Activated T-helper 1 cell treated with anti-CD3 and anti-CD28 coated beads, Interleukin-12 subunit alpha, Interleukin-12 subunit beta, Interleukin-2, Interleukin-4 antibody, amounts not matched to agents 30 ng/mL and 10 ng/mL and 1 ng/mL, durations not matched to agents 14 hours and 24 hours and 36 hours (primary cell): ENCODE data around the gene SKI. TPM values are rescaled to one million over a fixed set of nuclear protein-coding genes. Genes with fewer than 3 reads are reported as not detected.
A peak's percentile ranks its signal among the peaks of the same experiment; 100 is the strongest.

Source experiments
- DNase-seq: peaks from one replicate; pipeline ENCODE4 v3.0.0; 2021; ENCODE audit warnings: low spot score
- H3K27ac Mint-ChIP-seq: one replicate; pipeline ENCODE4 v1.8.0; 2021; ENCODE audit warnings: mild to moderate bottlenecking, mixed read lengths
- H3K27me3 Mint-ChIP-seq: one replicate; pipeline ENCODE4 v1.8.0; 2022; ENCODE audit warnings: mild to moderate bottlenecking, moderate library complexity, mixed read lengths; ENCODE audit not compliant: insufficient read depth
- H3K36me3 Mint-ChIP-seq: one replicate; pipeline ENCODE4 v1.8.0; 2021; ENCODE audit warnings: low read depth, mixed read lengths
- H3K4me1 Mint-ChIP-seq: one replicate; pipeline ENCODE4 v1.8.0; 2021; ENCODE audit warnings: low read depth, mixed read lengths
- H3K4me3 Mint-ChIP-seq: one replicate; pipeline ENCODE4 v1.8.0; 2021; ENCODE audit warnings: mild to moderate bottlenecking, moderate library complexity, mixed read lengths
- H3K9me3 Mint-ChIP-seq: one replicate; pipeline ENCODE4 v1.8.0; 2021; ENCODE audit warnings: mixed read lengths
- intact Hi-C: fragments of 100-400 bp; cut with micrococcal nuclease; formaldehyde crosslinking; loops from one replicate; pipeline ENCODE4 v1.15.1; 2024
- total RNA-seq: library from RNA; stranded (reverse); gene quantifications from 2 replicates; pipeline ENCODE4 v1.2.3, GENCODE V29; 2022

Gene SKI
- total RNA-seq, 1 donor from 2014 or later: 38.3 TPM

DNA sequence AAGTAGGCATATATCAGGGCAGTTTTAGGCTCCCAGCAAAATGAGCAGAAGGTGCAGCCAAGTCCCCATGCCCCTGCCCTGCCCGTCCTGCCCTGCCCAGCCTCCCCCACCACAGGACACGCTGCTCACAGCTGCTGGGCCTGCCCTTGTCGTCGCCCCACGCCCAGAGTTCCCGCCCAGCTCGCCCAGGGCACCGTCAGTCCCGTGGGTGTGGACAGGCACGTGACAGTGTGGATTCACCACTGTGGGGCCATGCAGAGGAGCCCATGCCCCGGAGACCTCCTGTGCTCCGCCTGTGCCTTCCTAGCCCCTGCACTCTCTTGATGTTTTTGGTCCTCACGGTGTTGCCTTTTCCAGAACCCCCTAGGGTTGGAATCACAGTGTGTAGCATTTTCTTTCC, 40.5 kb upstream of the SKI start:
- peaks cover 4% of the 10 kb centered on the region for H3K4me1 Mint-ChIP-seq
- H3K9me3 Mint-ChIP-seq: no peaks in the 10 kb centered on the region
- DNase-seq: no peak
- peaks cover 1% of the 10 kb centered on the region for H3K36me3 Mint-ChIP-seq
- H3K4me3 Mint-ChIP-seq: no peak overlapping the region
- intact Hi-C loops: no loop called here
- H3K27ac Mint-ChIP-seq: no peak overlapping the region
- no peaks in the 10 kb centered on the region for H3K27me3 Mint-ChIP-seq

DNA sequence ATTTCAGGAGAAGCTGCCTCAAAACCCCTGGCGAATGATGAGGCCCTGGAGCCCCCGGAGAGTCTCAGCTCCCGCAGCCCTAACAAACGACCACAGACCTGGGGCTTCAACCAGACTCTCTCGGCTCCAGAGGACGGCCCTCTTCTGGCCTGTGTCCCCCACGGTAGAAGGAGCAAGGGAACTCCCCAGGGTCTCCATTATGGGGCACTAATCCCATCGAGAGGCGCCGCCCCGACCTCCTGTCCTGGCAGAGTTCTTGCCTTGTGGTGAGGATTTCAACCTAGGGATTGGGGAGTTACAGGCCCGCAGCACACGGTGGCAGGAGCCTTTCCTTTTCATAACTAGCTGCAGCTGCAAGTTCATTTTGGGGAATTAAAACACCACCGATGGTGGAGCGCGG, 39.8 kb upstream of the SKI start:
- Mint-ChIP-seq H3K9me3 (no peaks in the 10 kb centered on the region), H3K27me3 (no peaks in the 10 kb centered on the region)
- intact Hi-C loops: no loop called here

DNA sequence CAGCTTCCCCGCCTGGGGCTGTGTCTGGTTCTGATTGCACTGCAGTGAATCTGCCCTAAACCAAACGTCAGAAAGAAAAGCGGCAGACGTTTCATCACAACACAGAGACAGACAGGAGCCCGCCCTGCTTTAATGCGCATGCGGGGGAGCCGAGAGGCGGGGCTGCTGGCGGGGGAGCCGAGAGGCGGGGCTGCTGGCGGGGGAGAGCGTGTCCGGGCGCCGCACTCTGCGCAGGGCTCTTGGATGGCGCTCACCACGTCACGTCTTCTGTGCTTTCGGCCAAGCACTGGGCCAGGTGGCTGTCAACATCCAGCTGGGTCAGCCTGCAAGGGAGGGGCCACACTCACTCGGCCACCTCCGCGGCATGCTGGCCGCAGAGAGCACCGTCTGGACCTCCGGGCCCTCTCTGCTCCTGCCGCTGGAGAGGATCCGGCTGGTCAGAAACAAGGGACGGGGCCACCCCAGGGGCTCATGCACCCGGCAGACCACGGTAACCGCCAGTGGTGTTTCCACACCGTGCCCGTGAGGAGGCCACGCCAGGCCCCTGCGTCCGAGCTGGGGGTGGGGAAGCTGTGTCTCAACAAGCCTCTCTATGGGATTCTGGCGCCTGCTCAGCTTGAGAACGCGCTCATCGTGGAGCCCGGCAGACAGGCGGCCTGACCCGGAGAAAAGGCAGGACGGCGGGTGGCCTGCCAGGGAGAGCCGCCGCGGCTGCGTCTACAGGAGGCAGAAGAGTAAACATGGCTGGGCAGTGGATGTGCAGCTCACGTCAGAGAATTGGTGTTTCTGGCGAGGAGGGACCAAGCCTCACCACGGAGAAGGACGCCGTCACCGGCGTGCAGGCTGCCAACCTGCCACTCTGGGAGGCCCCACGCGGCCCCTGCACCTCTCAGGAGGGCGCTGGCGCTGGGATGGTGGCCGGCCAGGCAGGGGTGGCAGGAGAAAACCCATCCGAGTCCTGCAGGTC, 38.4 kb upstream of the SKI start:
- no peaks in the 10 kb centered on the region for H3K27me3 Mint-ChIP-seq
- peak overlapping the region; percentile 58 for H3K4me3 Mint-ChIP-seq
- intact Hi-C loops: loop anchor here (1.0 kb wide), 1 partner anchor 56 kb away; no protein-coding TSS in a partner anchor
- no peak overlapping the region for H3K27ac Mint-ChIP-seq
- H3K9me3 Mint-ChIP-seq: no peaks in the 10 kb centered on the region
- peak; percentile 77 for DNase-seq
- H3K4me1 Mint-ChIP-seq: peaks cover 4% of the 10 kb centered on the region
- H3K36me3 Mint-ChIP-seq: peaks cover 1% of the 10 kb centered on the region

More for the DNA sequence above, 39.8 kb upstream of the SKI start:
- Mint-ChIP-seq H3K4me3 (no peak overlapping the region), H3K36me3 (peaks cover 1% of the 10 kb centered on the region), H3K4me1 (peaks cover 4% of the 10 kb centered on the region), H3K27ac (no peak overlapping the region)
- no peak for DNase-seq

DNA sequence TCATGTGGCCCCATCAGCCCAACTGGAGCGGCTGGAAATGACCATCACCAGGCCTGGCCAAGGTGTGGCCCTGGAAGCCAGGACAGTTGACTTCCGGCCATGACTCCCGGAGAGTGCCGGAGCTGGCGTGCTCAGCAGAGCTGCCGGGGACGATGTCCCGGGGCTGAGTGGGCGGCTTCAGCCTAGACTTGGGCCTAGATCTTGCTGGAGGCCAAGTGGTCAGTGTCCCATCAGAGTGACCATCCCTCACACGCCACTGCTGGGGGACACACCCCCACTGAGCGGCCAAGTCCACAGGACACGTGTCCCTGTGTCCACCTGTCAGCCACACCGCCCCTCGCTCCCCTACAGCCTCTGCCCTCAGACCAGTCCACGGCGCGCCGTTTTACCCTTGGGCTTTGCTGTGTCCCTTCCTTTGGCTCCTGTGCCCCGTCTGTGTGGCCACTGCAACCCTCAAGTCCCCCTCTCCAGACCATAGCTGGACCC, 37.6 kb upstream of the SKI start:
- no peak for DNase-seq
- intact Hi-C loops: no loop called here
- no peaks in the 10 kb centered on the region for H3K9me3 Mint-ChIP-seq
- peaks cover 1% of the 10 kb centered on the region for H3K36me3 Mint-ChIP-seq
- H3K4me1 Mint-ChIP-seq: peaks cover 4% of the 10 kb centered on the region
- H3K27ac Mint-ChIP-seq: no peak overlapping the region
- no peak overlapping the region for H3K4me3 Mint-ChIP-seq
- no peaks in the 10 kb centered on the region for H3K27me3 Mint-ChIP-seq

DNA sequence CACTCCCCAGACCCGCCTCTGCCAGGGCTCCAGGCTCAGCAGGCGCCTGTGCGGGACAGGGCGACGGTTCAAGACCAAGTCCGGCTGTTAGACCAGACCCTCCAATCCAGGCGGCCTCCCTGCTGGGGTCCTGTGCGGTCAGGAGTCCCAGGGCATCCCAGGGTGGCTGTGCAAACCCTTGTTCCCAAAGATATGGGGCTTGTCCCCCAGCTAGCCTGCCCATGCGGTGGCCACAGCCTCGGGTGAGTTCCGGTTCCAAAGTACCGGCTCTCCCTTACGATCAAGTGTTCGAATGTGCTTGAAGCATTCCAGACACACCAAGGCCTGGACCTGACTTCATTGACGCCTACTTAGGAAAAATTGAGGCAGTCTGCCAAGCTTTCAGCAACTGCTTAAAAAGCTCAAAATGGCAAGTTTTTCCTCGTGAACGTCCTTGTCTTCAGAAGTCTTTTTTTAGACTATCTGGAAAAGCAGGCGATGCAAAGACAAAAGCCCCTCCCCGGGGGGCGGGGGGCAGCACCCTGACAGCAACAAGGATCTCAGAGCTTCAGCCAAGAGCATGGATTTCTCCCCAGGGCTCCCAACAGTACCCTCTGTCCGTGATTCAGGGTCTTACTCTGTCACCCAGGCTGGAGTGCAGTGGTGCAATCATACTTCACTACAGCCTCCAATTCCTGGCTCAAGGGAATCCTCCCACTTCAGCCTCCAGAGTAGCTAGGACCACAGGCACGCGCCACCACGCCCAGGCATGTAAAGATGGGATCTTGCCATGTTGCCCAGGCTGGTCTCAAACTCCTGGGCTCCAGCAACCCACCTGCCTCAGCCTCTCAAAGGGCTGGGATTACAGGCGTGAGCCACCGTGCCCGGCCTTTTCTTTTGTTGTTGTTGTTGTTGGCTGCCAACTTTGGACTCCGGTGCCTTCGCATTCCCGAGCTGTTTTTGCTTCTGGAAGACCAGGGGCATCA, 35.8 kb upstream of the SKI start:
- intact Hi-C loops: no loop called here
- H3K27me3 Mint-ChIP-seq: no peaks in the 10 kb centered on the region
- DNase-seq: no peak
- peak overlapping the region; percentile 27 for H3K27ac Mint-ChIP-seq
- H3K4me1 Mint-ChIP-seq: peaks cover 4% of the 10 kb centered on the region
- peak overlapping the region; percentile 31 for H3K4me3 Mint-ChIP-seq
- H3K36me3 Mint-ChIP-seq: no peaks in the 10 kb centered on the region
- no peaks in the 10 kb centered on the region for H3K9me3 Mint-ChIP-seq

DNA sequence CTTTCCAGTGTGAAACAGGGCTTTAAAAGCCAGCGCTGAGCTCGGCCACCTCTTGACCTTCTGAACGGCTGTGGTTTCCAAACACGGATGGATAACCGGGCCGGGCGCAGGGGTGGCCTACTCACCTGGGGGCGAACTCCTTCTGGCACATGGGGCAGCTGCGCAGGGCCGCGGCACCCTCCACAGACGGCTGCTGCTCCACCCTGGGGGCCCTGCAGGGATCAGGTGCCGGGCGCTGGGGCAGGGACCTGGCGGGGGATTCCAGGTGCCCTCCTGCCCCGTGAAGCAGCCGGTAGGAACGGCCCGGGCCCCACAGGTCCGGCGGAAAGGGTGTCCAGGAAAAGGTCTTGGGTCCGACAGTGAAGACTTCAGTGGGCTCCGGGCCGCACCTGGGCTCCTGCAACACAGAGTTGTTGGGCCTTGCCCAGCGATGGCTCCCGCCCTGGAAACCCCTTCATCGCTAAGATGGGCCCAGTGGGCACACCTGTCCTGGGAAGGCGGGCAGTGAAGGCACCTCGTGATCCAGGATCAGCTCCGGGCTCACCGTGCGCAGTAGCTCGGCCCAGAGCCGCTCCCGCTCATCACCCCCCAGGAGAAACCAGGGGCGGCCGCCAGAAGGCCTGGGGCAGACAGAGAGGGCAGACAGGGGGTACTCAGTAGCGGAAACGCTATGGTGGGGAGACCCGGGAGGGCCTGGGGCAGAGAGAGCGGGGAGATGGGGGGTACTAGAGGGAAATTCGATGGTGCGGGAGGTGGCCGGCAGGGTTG, 34.4 kb upstream of the SKI start:
- peak overlapping the region; percentile 63 for H3K4me3 Mint-ChIP-seq
- no peaks in the 10 kb centered on the region for H3K9me3 Mint-ChIP-seq
- no peak for DNase-seq
- H3K27ac Mint-ChIP-seq: peak overlapping the region; percentile 52
- no peaks in the 10 kb centered on the region for H3K27me3 Mint-ChIP-seq
- H3K36me3 Mint-ChIP-seq: no peaks in the 10 kb centered on the region
- H3K4me1 Mint-ChIP-seq: peaks cover 6% of the 10 kb centered on the region
- intact Hi-C loops: loop anchor here (1.0 to 2.0 kb wide), 4 partner anchors 34 to 393 kb away; partner anchors contain the start of genes MORN1, PRXL2B and RER1

DNA sequence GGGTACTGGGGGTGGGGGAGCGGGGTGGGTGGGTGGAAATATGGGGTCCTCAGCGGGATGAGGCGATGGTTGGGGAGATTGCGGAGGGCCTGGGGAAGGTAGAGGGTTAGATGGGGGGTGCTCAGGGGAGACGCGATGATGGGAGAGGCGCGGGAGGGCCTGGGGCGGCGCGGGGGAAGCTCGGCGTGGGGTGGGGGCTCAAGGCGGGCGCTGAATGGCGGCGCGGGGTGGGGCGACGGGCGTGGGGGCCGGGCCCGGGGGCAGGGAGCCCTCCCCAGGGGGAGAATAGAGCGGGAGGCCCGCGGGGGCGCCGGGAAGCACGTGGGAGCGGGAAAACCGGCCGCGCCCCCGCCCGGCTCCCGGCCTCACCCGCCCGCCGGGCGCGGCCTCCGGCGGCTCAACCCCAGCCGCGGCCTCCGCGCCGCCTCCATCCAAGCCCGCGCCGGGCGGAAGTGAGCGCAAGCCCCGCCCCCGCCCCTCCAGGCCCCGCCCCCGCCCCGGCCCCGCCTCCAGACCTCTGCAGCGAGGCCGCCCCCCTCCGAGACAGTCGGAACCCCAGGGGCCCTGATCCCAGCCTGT, 33.7 kb upstream of the SKI start, which contains the start of gene FAAP20:
Gene FAAP20 (minus strand): TSS at position 454 of the 579 bp plus-strand sequence. CDS start 23 bp downstream, at position 431.
- Mint-ChIP-seq H3K9me3 (no peaks in the 10 kb centered on the region), H3K27ac (peak within 1 kb of the TSS; percentile 90), H3K4me1 (peaks cover 13% of the 10 kb centered on the region), H3K36me3 (no peaks in the 10 kb centered on the region), H3K27me3 (no peaks in the 10 kb centered on the region), H3K4me3 (peak within 1 kb of the TSS; percentile 84)
- no peak for DNase-seq
- intact Hi-C loops: loop anchor here (1.0 to 2.0 kb wide), 4 partner anchors 33 to 392 kb away; partner anchors contain the start of genes MORN1, PRXL2B and RER1

DNA sequence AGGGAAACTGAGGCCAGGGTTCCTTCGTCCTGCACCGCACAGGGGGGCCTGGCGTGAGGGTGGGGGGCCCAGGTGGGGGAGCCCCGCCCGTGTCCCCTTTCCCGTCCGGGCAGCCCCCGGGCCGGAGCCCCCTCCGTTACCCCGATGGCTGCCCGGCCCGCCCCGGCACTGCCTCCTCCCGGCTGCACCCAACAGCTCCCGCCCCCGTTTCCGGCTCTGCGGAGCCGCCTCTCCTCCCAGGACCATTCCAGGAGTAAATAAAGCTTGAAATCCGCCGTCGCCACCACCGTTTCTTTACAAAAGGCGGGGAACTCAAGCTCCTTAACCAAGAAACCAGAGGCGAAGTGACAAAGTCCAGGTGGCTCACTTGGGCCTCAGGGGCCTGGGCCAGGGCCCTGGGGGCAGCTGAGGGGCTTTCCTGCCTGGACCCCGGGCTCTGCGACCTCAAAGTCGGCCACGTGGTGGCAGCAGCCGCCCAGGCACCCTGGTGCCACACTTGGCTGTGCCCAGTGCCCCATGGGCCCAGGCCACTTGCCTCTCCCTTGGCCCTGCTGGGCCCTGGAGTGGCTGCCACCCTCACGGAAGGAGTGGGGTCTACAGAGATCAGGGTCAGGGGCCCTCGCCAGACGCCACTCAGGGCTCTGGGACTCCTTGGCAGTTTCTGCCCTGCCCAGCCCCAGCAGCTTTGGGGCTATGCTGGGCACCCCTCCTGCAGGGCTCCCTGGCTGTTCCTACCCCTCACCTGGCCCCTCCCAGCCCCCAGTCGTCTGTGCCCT, 33.0 kb upstream of the SKI start:
- peaks cover 20% of the 10 kb centered on the region for H3K4me1 Mint-ChIP-seq
- H3K36me3 Mint-ChIP-seq: no peaks in the 10 kb centered on the region
- peak overlapping the region; percentile 84 for H3K4me3 Mint-ChIP-seq
- H3K27me3 Mint-ChIP-seq: no peaks in the 10 kb centered on the region
- intact Hi-C loops: loop anchor here (1.0 to 5.0 kb wide), 11 partner anchors 9 to 592 kb away; partner anchors contain the start of genes MORN1, PRXL2B and RER1
- H3K27ac Mint-ChIP-seq: peak overlapping the region; percentile 90
- DNase-seq: peak; percentile 88
- H3K9me3 Mint-ChIP-seq: no peaks in the 10 kb centered on the region

DNA sequence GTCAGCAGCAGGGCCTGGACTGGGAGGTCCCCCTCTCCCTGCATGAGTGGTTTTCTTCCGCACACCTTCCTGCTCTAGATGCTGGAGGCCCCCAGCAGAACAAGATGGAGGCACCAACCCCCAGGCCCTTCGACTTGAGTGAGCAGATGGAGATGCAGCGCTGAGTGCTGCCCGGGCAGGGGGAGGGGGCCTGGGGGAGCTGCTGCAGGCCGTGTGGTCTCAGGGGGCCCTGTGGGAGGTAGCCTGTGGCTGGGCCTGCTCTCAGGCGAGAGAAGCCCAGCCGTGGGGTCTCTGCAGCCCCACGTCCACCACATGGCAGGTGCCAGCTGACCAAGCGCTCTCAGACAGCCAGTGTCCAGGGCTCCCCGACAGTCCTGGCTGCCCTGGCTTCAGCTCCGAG, 32.3 kb upstream of the SKI start:
- DNase-seq: no peak
- H3K9me3 Mint-ChIP-seq: no peaks in the 10 kb centered on the region
- peaks cover 21% of the 10 kb centered on the region for H3K4me1 Mint-ChIP-seq
- no peak overlapping the region for H3K27ac Mint-ChIP-seq
- intact Hi-C loops: loop anchor here (1.0 to 5.0 kb wide), 10 partner anchors 9 to 592 kb away; partner anchors contain the start of genes MORN1, PRXL2B and RER1
- no peaks in the 10 kb centered on the region for H3K27me3 Mint-ChIP-seq
- no peaks in the 10 kb centered on the region for H3K36me3 Mint-ChIP-seq
- no peak overlapping the region for H3K4me3 Mint-ChIP-seq

DNA sequence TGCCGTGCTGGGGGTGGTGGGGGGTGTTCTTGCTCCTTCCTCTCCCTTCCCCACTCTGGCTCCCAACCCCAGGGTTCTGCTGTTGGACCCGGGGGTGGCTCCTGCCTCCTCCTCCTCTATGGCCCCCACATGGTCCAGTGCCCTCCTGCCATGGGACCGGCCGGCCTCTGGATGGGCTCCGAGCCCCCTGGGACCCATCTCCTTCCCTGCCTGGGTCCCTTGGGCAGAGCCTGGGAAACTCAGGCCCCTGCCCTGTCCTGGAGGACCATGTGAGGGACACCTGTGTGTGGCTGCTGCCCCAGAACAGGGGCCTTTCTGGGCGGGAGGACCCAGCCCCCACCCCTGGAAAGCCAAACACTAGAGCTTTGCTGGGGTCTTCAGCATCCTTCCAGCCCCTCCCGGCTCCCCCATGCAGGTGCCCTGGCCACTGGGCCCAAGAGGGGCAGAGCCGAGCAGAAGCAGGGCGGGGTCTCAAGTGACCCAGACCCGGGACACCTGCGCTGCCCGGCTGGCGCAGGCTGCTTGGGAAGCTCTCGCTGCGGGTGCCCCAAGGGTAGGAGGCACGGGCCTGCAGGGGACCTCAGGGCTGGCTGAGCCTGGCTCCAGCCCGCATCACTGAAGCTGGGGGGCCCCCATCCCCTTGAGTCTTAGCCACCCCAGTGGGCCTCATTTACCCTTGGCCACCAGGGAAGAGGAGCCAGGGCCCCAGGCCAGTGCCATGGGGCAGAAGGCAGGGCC, 31.0 kb upstream of the SKI start:
- H3K4me1 Mint-ChIP-seq: peaks cover 17% of the 10 kb centered on the region
- no peaks in the 10 kb centered on the region for H3K36me3 Mint-ChIP-seq
- H3K27me3 Mint-ChIP-seq: no peaks in the 10 kb centered on the region
- no peak for DNase-seq
- intact Hi-C loops: loop anchor here (5.0 kb wide), 2 partner anchors 445 to 590 kb away; no protein-coding TSS in a partner anchor
- H3K9me3 Mint-ChIP-seq: no peaks in the 10 kb centered on the region
- no peak overlapping the region for H3K4me3 Mint-ChIP-seq
- H3K27ac Mint-ChIP-seq: no peak overlapping the region
